Measurements from ENCODE around the gene PARD6B.

- TF ChIP-seq CTCF (IDR thresholded peaks at IDR 0.05; ENCODE audit: insufficient read depth, low read length, poor library complexity, severe bottlenecking), result no peak
- no peak for TF ChIP-seq EZH2phosphoT487 (conservative IDR thresholded peaks at IDR 0.05; ENCODE audit: low read length)
Observed at GRCh38 chr20:50783390-50783789, 52.0 kb downstream of the PARD6B start.

Measured in SU-DHL-6 (cell line).